Measurements from ENCODE around the gene ACBD4. TPM values are rescaled to one million over a fixed set of nuclear protein-coding genes. Genes with fewer than 3 reads are reported as not detected.
"Not testable (repeated sequence)": the region's sequence is repeated elsewhere in the genome, so short reads cannot be mapped to it uniquely, and the experiment has no call there.

Gene ACBD4
- total RNA-seq, 1 donor from 2014 or later = 7.1 TPM

- DNase-seq = no peak
Measured at GRCh38 chr17:45119964-45120363, 15.5 kb upstream of the ACBD4 start.

- DNase-seq = no peak
Measured at GRCh38 chr17:45120558-45120957, 14.9 kb upstream of the ACBD4 start.

- no peak for DNase-seq
Measured at GRCh38 chr17:45121055-45121454, 14.4 kb upstream of the ACBD4 start.

GRCh38 chr17:45123076-45123770 is 12.3 kb upstream of the ACBD4 start:
- no peak for DNase-seq

GRCh38 chr17:45123930-45124796 is 11.3 kb upstream of the ACBD4 start:
- no peak for DNase-seq

GRCh38 chr17:45124797-45125122 is 10.7 kb upstream of the ACBD4 start:
- DNase-seq = not testable (repeated sequence)

- no peak for DNase-seq
Measured at GRCh38 chr17:45125509-45125908, 10.0 kb upstream of the ACBD4 start.

- DNase-seq = no peak
Measured at GRCh38 chr17:45127207-45127547, 8.3 kb upstream of the ACBD4 start.

- DNase-seq = peak; percentile 64
Measured at GRCh38 chr17:45127548-45128300, 7.8 kb upstream of the ACBD4 start.

GRCh38 chr17:45128331-45128730 is 7.2 kb upstream of the ACBD4 start:
- no peak for DNase-seq

- DNase-seq = no peak
Measured at GRCh38 chr17:45128989-45129388, 6.5 kb upstream of the ACBD4 start.

- peak; percentile 76 for DNase-seq
Measured at GRCh38 chr17:45129426-45129939, 6.0 kb upstream of the ACBD4 start.

- DNase-seq = no peak
Measured at GRCh38 chr17:45129940-45130680, 5.4 kb upstream of the ACBD4 start.

GRCh38 chr17:45130681-45131615 is 4.5 kb upstream of the ACBD4 start:
- DNase-seq = no peak

- peak; percentile 71 for DNase-seq
Measured at GRCh38 chr17:45131616-45132319, 3.7 kb upstream of the ACBD4 start.

GRCh38 chr17:45132320-45132571 is 3.2 kb upstream of the ACBD4 start, which contains the start of gene PLCD3:
Gene PLCD3, minus strand, starts transcription at chr17:45132515. Its CDS starts 105 bp downstream, at chr17:45132410.
- no peak for DNase-seq

- DNase-seq = peak; percentile 89
Measured at GRCh38 chr17:45132572-45133463, 2.7 kb upstream of the ACBD4 start.

GRCh38 chr17:45135978-45136791 is 698 bp downstream of the ACBD4 start:
- no peak for DNase-seq
